Measurements from ENCODE around the gene INO80B. TPM values are rescaled to one million over a fixed set of nuclear protein-coding genes. Genes with fewer than 3 reads are reported as not detected.
A peak's percentile ranks its signal among the peaks of the same experiment; 100 is the strongest.

Gene INO80B
- total and polyA plus RNA-seq, 2 of the 8 experiments (the other 6 are each of a cell fraction or from before 2014, with no cell fraction given), result 3.9 to 18.5 TPM

- TF ChIP-seq, protein P1, sequence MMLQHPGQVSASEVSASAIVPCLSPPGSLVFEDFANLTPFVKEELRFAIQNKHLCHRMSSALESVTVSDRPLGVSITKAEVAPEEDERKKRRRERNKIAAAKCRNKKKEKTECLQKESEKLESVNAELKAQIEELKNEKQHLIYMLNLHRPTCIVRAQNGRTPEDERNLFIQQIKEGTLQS (IDR thresholded peaks at IDR 0.05; ENCODE audit: insufficient read depth, low read depth, low read length), result peak; percentile 69; the same call in 1 of the 2 replicates
- TF ChIP-seq SRF (IDR thresholded peaks at IDR 0.05; ENCODE audit: low read depth, low read length), result no peak
- TF ChIP-seq ZNF274 (IDR thresholded peaks at IDR 0.05; ENCODE audit: borderline replicate concordance, extremely low read depth, low read length), result no peak
- peak; percentile 83 for TF ChIP-seq KDM4A (IDR thresholded peaks at IDR 0.05; ENCODE audit: low read depth, low read length, severe bottlenecking)
- peak; percentile 95 for TF ChIP-seq NRF1 (IDR thresholded peaks at IDR 0.05; ENCODE audit: low read depth, low read length)
- peak; percentile 95 for TF ChIP-seq YY1 (IDR thresholded peaks at IDR 0.05; ENCODE audit: low read depth, low read length)
Observed at GRCh38 chr2:74507145-74507925, 52.4 kb downstream of the INO80B start, which contains the start of gene PCGF1 (continued).

Other genes starting within 250 kb of the INO80B start
- 0.52 and 0.86 TPM in 2 replicates for gene SLC4A5, start 111.7 kb upstream of the INO80B start, total RNA-seq (2021; fragmentation: NEBNext Ultra II Directional; extraction: Animal tissue kit (Norgen Biotek cat#: 25700))
- gene SLC4A5, start 111.7 kb upstream of the INO80B start, polyA plus RNA-seq (2011; rRNA removed), result 0.42 TPM in 2 replicates
- 156 and 162 TPM in 2 replicates for gene DCTN1, start 74.8 kb upstream of the INO80B start, total RNA-seq (2021; fragmentation: NEBNext Ultra II Directional; extraction: Animal tissue kit (Norgen Biotek cat#: 25700))
- gene DCTN1, start 74.8 kb upstream of the INO80B start, polyA plus RNA-seq (2011; rRNA removed), result 105 and 155 TPM in 2 replicates
- gene C2orf81, start 33.5 kb upstream of the INO80B start, total RNA-seq (2021; fragmentation: NEBNext Ultra II Directional; extraction: Animal tissue kit (Norgen Biotek cat#: 25700)), result 3.3 and 3.8 TPM in 2 replicates
- gene C2orf81, start 33.5 kb upstream of the INO80B start, polyA plus RNA-seq (2011; rRNA removed), result 1.6 and 2.4 TPM in 2 replicates
- gene WDR54, start 33.4 kb upstream of the INO80B start, total RNA-seq (2021; fragmentation: NEBNext Ultra II Directional; extraction: Animal tissue kit (Norgen Biotek cat#: 25700)), result 41.6 and 45.0 TPM in 2 replicates
- gene WDR54, start 33.4 kb upstream of the INO80B start, polyA plus RNA-seq (2011; rRNA removed), result 125 and 142 TPM in 2 replicates
- 53.5 and 54.1 TPM in 2 replicates for gene RTKN, start 13.2 kb upstream of the INO80B start, total RNA-seq (2021; fragmentation: NEBNext Ultra II Directional; extraction: Animal tissue kit (Norgen Biotek cat#: 25700))
- gene RTKN, start 13.2 kb upstream of the INO80B start, polyA plus RNA-seq (2011; rRNA removed), result 40.2 and 60.1 TPM in 2 replicates
- 51.4 and 57.2 TPM in 2 replicates for gene WBP1, start 3.4 kb downstream of the INO80B start, total RNA-seq (2021; fragmentation: NEBNext Ultra II Directional; extraction: Animal tissue kit (Norgen Biotek cat#: 25700))
- gene WBP1, start 3.4 kb downstream of the INO80B start, polyA plus RNA-seq (2011; rRNA removed), result 190 and 301 TPM in 2 replicates
- 50.3 and 51.0 TPM in 2 replicates for gene MOGS, start 10.3 kb downstream of the INO80B start, total RNA-seq (2021; fragmentation: NEBNext Ultra II Directional; extraction: Animal tissue kit (Norgen Biotek cat#: 25700))
- gene MOGS, start 10.3 kb downstream of the INO80B start, polyA plus RNA-seq (2011; rRNA removed), result 44.3 and 59.9 TPM in 2 replicates
- gene MRPL53, start 17.6 kb downstream of the INO80B start, total RNA-seq (2021; fragmentation: NEBNext Ultra II Directional; extraction: Animal tissue kit (Norgen Biotek cat#: 25700)), result 46.3 and 50.2 TPM in 2 replicates
- 36.6 and 59.8 TPM in 2 replicates for gene MRPL53, start 17.6 kb downstream of the INO80B start, polyA plus RNA-seq (2011; rRNA removed)
- 10.7 and 12.1 TPM in 2 replicates for gene CCDC142, start 27.9 kb downstream of the INO80B start, total RNA-seq (2021; fragmentation: NEBNext Ultra II Directional; extraction: Animal tissue kit (Norgen Biotek cat#: 25700))
- gene CCDC142, start 27.9 kb downstream of the INO80B start, polyA plus RNA-seq (2011; rRNA removed), result 6.0 and 6.7 TPM in 2 replicates
- 27.4 and 28.8 TPM in 2 replicates for gene TTC31, start 28.0 kb downstream of the INO80B start, total RNA-seq (2021; fragmentation: NEBNext Ultra II Directional; extraction: Animal tissue kit (Norgen Biotek cat#: 25700))
- gene TTC31, start 28.0 kb downstream of the INO80B start, polyA plus RNA-seq (2011; rRNA removed), result 29.9 and 36.1 TPM in 2 replicates
- 0.55 TPM in 1 of 2 replicates, not detected in the other for gene LBX2, start 44.5 kb downstream of the INO80B start, total RNA-seq (2021; fragmentation: NEBNext Ultra II Directional; extraction: Animal tissue kit (Norgen Biotek cat#: 25700))
- gene LBX2, start 44.5 kb downstream of the INO80B start, polyA plus RNA-seq (2011; rRNA removed), result 0.27 and 0.42 TPM in 2 replicates
- 10.0 and 13.8 TPM in 2 replicates for gene PCGF1, start 52.6 kb downstream of the INO80B start, total RNA-seq (2021; fragmentation: NEBNext Ultra II Directional; extraction: Animal tissue kit (Norgen Biotek cat#: 25700))
- gene PCGF1, start 52.6 kb downstream of the INO80B start, polyA plus RNA-seq (2011; rRNA removed), result 12.1 and 23.7 TPM in 2 replicates
- gene TLX2, start 59.4 kb downstream of the INO80B start, total RNA-seq (2021; fragmentation: NEBNext Ultra II Directional; extraction: Animal tissue kit (Norgen Biotek cat#: 25700)), result 0.15 and 0.17 TPM in 2 replicates
- 0.06 and 0.17 TPM in 2 replicates for gene TLX2, start 59.4 kb downstream of the INO80B start, polyA plus RNA-seq (2011; rRNA removed)
- gene DQX1, start 71.1 kb downstream of the INO80B start, total RNA-seq (2021; fragmentation: NEBNext Ultra II Directional; extraction: Animal tissue kit (Norgen Biotek cat#: 25700)), result 0.57 and 0.76 TPM in 2 replicates
- gene DQX1, start 71.1 kb downstream of the INO80B start, polyA plus RNA-seq (2011; rRNA removed), result 1.1 TPM in 2 replicates
- gene AUP1, start 74.6 kb downstream of the INO80B start, total RNA-seq (2021; fragmentation: NEBNext Ultra II Directional; extraction: Animal tissue kit (Norgen Biotek cat#: 25700)), result 82.7 and 83.4 TPM in 2 replicates
- gene AUP1, start 74.6 kb downstream of the INO80B start, polyA plus RNA-seq (2011; rRNA removed), result 121 and 162 TPM in 2 replicates
- gene HTRA2, start 74.8 kb downstream of the INO80B start, total RNA-seq (2021; fragmentation: NEBNext Ultra II Directional; extraction: Animal tissue kit (Norgen Biotek cat#: 25700)), result 21.6 and 24.6 TPM in 2 replicates
- gene HTRA2, start 74.8 kb downstream of the INO80B start, polyA plus RNA-seq (2011; rRNA removed), result 37.6 TPM in 2 replicates
- 19.5 and 22.4 TPM in 2 replicates for gene LOXL3, start 98.9 kb downstream of the INO80B start, total RNA-seq (2021; fragmentation: NEBNext Ultra II Directional; extraction: Animal tissue kit (Norgen Biotek cat#: 25700))
- 22.1 and 27.2 TPM in 2 replicates for gene LOXL3, start 98.9 kb downstream of the INO80B start, polyA plus RNA-seq (2011; rRNA removed)
- 11.4 and 14.3 TPM in 2 replicates for gene DOK1, start 99.6 kb downstream of the INO80B start, total RNA-seq (2021; fragmentation: NEBNext Ultra II Directional; extraction: Animal tissue kit (Norgen Biotek cat#: 25700))
- 11.0 and 16.5 TPM in 2 replicates for gene DOK1, start 99.6 kb downstream of the INO80B start, polyA plus RNA-seq (2011; rRNA removed)
- 4.8 and 5.1 TPM in 2 replicates for gene M1AP, start 193.2 kb downstream of the INO80B start, total RNA-seq (2021; fragmentation: NEBNext Ultra II Directional; extraction: Animal tissue kit (Norgen Biotek cat#: 25700))
- gene M1AP, start 193.2 kb downstream of the INO80B start, polyA plus RNA-seq (2011; rRNA removed), result 4.8 and 6.6 TPM in 2 replicates
- gene SEMA4F, start 199.2 kb downstream of the INO80B start, total RNA-seq (2021; fragmentation: NEBNext Ultra II Directional; extraction: Animal tissue kit (Norgen Biotek cat#: 25700)), result 3.1 and 3.4 TPM in 2 replicates
- 3.3 and 4.3 TPM in 2 replicates for gene SEMA4F, start 199.2 kb downstream of the INO80B start, polyA plus RNA-seq (2011; rRNA removed)